ENCODE measurements around the gene NMS.

GRCh38 chr2:100522430-100522829, 52.1 kb downstream of the NMS start:
- no peak for TF ChIP-seq CTCF (IDR thresholded peaks at IDR 0.05)
- TF ChIP-seq EZH2 (IDR thresholded peaks at IDR 0.05; ENCODE audit: borderline replicate concordance, insufficient read depth, low read depth, low read length, poor library complexity, severe bottlenecking) = no peak
